Neuronal stem cell (in vitro differentiated cells): ENCODE data around the gene NOS1.

Experiments
- DNase-seq: peaks from one replicate; pipeline ENCODE4 v3.0.0-alpha.2; 2013; ENCODE audit warnings: low spot score
- H2AFZ ChIP-seq: one replicate; pipeline ENCODE4 v1.6.1; 2013; ENCODE audit warnings: mild to moderate bottlenecking, low read length, inconsistent platforms
- H2AK5ac ChIP-seq: 2 replicates; pipeline ENCODE4 v1.6.1; 2013; ENCODE audit warnings: low read depth, mild to moderate bottlenecking, inconsistent platforms, low read length, moderate library complexity, mixed read lengths
- H2BK120ac ChIP-seq: 2 replicates; pipeline ENCODE4 v1.6.1; 2013; ENCODE audit warnings: low read depth, mild to moderate bottlenecking, inconsistent platforms, low read length, moderate library complexity, mixed read lengths
- H2BK12ac ChIP-seq: one replicate; pipeline ENCODE4 v1.6.1; 2013; ENCODE audit warnings: low read length, inconsistent platforms
- H2BK15ac ChIP-seq: 2 replicates; pipeline ENCODE4 v1.6.1; 2013; ENCODE audit warnings: mild to moderate bottlenecking, low read length, inconsistent platforms, mixed read lengths
- H2BK5ac ChIP-seq: one replicate; pipeline ENCODE4 v1.6.1; 2013; ENCODE audit warnings: inconsistent platforms, mild to moderate bottlenecking, low read length, moderate library complexity
- H3K14ac ChIP-seq: one replicate; pipeline ENCODE4 v1.6.1; 2013; ENCODE audit warnings: low read length, inconsistent platforms
- H3K18ac ChIP-seq: 2 replicates; pipeline ENCODE4 v1.6.1; 2013; ENCODE audit warnings: low read length, inconsistent platforms
- H3K23ac ChIP-seq: 2 replicates; pipeline ENCODE4 v1.6.1; 2013; ENCODE audit warnings: low read depth, mild to moderate bottlenecking, mixed read lengths, low read length, inconsistent platforms; ENCODE audit not compliant: poor library complexity
- H3K27ac ChIP-seq: replicated peaks from 3 replicates; pipeline ENCODE4 v1.5.1; 2013; ENCODE audit warnings: low read length, inconsistent platforms
- H3K27me3 ChIP-seq, 3 experiments: 2 replicates each; pipeline ENCODE4 v1.6.1; 2013; ENCODE audit warnings: low read length in 3 of 3, mild to moderate bottlenecking in 2 of 3, inconsistent platforms in 1 of 3, low read depth in 1 of 3, mixed read lengths in 1 of 3, moderate library complexity in 1 of 3; ENCODE audit not compliant: control insufficient read depth in 3 of 3, insufficient read depth in 3 of 3
- H3K36me3 ChIP-seq, 2 donors: replicated peaks in 1 of 2; 2 replicates each; pipeline ENCODE4 v1.6.1; 2013; ENCODE audit warnings: low read length in 2 of 2; ENCODE audit not compliant: control insufficient read depth in 2 of 2, insufficient read depth in 2 of 2
- H3K4ac ChIP-seq: 2 replicates; pipeline ENCODE4 v1.6.1; 2013; ENCODE audit warnings: inconsistent platforms, mild to moderate bottlenecking, low read length, moderate library complexity
- H3K4me1 ChIP-seq, 2 donors: 1 replicate in 1 of 2; 2 replicates in 1 of 2; pipeline ENCODE4 v1.6.1; 2013; ENCODE audit warnings: low read length in 2 of 2, low read depth in 1 of 2; ENCODE audit not compliant: control insufficient read depth in 2 of 2, insufficient read depth in 1 of 2
- H3K4me2 ChIP-seq: one replicate; pipeline ENCODE4 v1.6.1; 2013; ENCODE audit warnings: mild to moderate bottlenecking, low read length, inconsistent platforms; ENCODE audit not compliant: insufficient read depth, poor library complexity, severe bottlenecking
- H3K4me3 ChIP-seq, 2 donors: 2 replicates each; pipeline ENCODE4 v1.5.1; 2013; ENCODE audit warnings: low read length in 2 of 2, mild to moderate bottlenecking in 2 of 2, inconsistent platforms in 1 of 2, moderate library complexity in 1 of 2
- H3K79me1 ChIP-seq: one replicate; pipeline ENCODE4 v1.6.1; 2013; ENCODE audit warnings: low read depth, mild to moderate bottlenecking, inconsistent platforms, low read length, moderate library complexity
- H3K9ac ChIP-seq: one replicate; pipeline ENCODE4 v1.6.1; 2013; ENCODE audit warnings: mild to moderate bottlenecking, low read depth, low read length, inconsistent platforms; ENCODE audit not compliant: poor library complexity
- H3K9me3 ChIP-seq, 2 donors: replicated peaks in 1 of 2; 2 replicates each; pipeline versions ENCODE3 to v1.6.1; 2013; ENCODE audit warnings: low read length in 2 of 2, mild to moderate bottlenecking in 2 of 2, inconsistent platforms in 1 of 2, low read depth in 1 of 2, mixed read lengths in 1 of 2, moderate library complexity in 1 of 2; ENCODE audit not compliant: control insufficient read depth in 2 of 2, insufficient read depth in 1 of 2
- H4K8ac ChIP-seq: one replicate; pipeline ENCODE4 v1.6.1; 2013; ENCODE audit warnings: low read depth, mild to moderate bottlenecking, inconsistent platforms, low read length, moderate library complexity
- H4K91ac ChIP-seq: one replicate; pipeline ENCODE4 v1.6.1; 2013; ENCODE audit warnings: low read length, low read depth, mild to moderate bottlenecking, inconsistent platforms; ENCODE audit not compliant: poor library complexity
- WGBS, 2 donors: extraction: QIAGEN DNeasy Blood & Tissue Kit; methylation state at CpG; one replicate each; pipeline ENCODE4 v1.1.7; 2013; ENCODE audit warnings: missing lambda C conversion rate in 2 of 2, mixed read lengths in 1 of 2; ENCODE audit not compliant: insufficient read length in 2 of 2, insufficient replicate concordance in 1 of 2; ENCODE audit errors: extremely low coverage in 2 of 2; 5-methylcytosine and 5-hydroxymethylcytosine counted together

Gene NOS1

DNA sequence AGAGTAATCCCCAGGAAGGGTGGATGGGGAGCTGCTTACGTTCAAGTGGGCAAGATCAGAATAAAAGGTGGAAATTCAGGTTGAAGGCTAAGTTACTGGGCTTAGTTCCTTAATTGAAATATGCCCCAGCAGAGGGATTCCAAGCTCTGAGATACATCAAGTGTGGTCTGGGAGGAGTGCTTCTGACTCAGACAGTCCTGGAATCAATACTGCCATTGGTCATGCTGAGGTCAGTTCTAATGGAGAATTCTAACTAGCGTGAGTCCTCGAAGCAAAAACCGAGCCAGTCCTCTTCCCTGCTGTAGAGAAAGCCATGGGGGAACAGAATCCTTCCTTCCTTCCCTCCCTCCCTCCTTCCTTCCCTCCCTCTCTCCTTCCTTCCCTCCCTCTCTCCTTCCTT lies 39.9 kb downstream of the NOS1 start:
- peaks cover 0 to 10% (median 0%) of the 10 kb centered on the region in 3 experiments for H3K27me3 ChIP-seq
- no peak overlapping the region for H3K27ac ChIP-seq
- no peak overlapping the region for H2BK120ac ChIP-seq
- no peaks in the 10 kb centered on the region for H3K9me3 ChIP-seq
- H3K4ac ChIP-seq: no peak overlapping the region
- H4K91ac ChIP-seq: no peak overlapping the region
- no peaks in the 10 kb centered on the region for H3K4me1 ChIP-seq
- H3K9ac ChIP-seq: no peak overlapping the region
- DNase-seq: no peak
- H3K79me1 ChIP-seq: no peaks in the 10 kb centered on the region
- no peak overlapping the region for H2BK12ac ChIP-seq
- no peaks in the 10 kb centered on the region for H3K36me3 ChIP-seq
- H4K8ac ChIP-seq: no peak overlapping the region
- no peak overlapping the region for H2AK5ac ChIP-seq
- no peak overlapping the region for H3K14ac ChIP-seq
- H2BK5ac ChIP-seq: no peak overlapping the region
- no peak overlapping the region for H3K4me3 ChIP-seq
- WGBS, 2 donors: no CpG with 5 or more reads among the region's 4 CpGs
- no peak overlapping the region for H2AFZ ChIP-seq
- no peak overlapping the region for H3K18ac ChIP-seq
- H3K23ac ChIP-seq: no peak overlapping the region
- no peak overlapping the region for H2BK15ac ChIP-seq
- no peak overlapping the region for H3K4me2 ChIP-seq

DNA sequence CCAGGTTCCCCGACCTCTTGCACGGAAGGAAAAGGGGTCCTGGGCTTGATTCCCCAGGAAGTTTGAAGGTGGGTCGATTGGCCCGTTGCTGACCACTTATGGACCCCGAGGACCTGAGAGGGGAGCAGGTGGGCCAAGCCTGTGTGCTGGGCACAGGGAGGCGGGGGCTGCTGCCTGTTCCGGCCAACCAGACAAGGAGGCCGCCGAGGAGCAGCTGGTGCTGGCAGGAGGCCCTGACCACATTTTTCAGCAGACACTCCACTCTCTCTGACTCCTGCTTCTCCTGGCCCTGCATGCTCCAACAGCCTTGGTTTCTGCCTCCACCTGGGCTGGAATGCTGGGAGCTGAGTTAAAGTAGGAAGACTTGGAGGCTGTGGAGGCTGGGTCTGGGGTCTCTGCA lies 42.8 kb downstream of the NOS1 start:
- Histone ChIP-seq H3K27me3 (no peaks in the 10 kb centered on the region), H3K4me3 (no peak overlapping the region), H3K4me1 (no peaks in the 10 kb centered on the region), H2BK120ac (no peak overlapping the region), H2AFZ (no peak overlapping the region), H3K4ac (peak overlapping the region; percentile 24), H3K23ac (peak overlapping the region; percentile 66), H3K18ac (peak overlapping the region; percentile 81), H2AK5ac (peak overlapping the region; percentile 49), H3K79me1 (no peaks in the 10 kb centered on the region), H3K27ac (no peak overlapping the region), H2BK15ac (no peak overlapping the region), H2BK5ac (no peak overlapping the region), H3K9me3 (no peaks in the 10 kb centered on the region), H2BK12ac (no peak overlapping the region), H3K9ac (peak overlapping the region; percentile 12), H4K8ac (no peak overlapping the region), H4K91ac (no peak overlapping the region), H3K4me2 (no peak overlapping the region), H3K14ac (no peak overlapping the region), H3K36me3 (no peaks in the 10 kb centered on the region)
- DNase-seq: no peak
- no CpG with 5 or more reads among the region's 9 CpGs for WGBS, 2 donors

DNA sequence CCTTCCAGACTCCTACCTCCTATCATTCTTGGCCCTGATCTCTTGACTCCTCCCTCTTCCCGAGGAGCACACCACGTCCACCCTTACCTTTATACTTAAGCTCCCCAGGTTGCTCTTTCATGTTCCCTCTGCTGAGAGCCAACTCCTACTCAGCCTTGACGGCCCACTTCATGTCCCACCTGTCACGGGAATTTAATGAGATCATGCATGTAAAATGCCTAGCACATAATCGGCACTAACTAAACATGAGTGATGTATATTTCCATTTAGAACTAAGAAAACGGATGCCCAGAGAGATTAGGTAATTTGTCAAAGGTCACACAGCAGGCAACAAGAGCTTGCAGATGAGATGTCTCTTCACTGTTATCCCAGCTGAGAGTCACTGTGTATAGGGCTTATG lies 45.1 kb downstream of the NOS1 start:
- DNase-seq: no peak
- no peak overlapping the region for H3K9ac ChIP-seq
- no peak overlapping the region for H4K8ac ChIP-seq
- H3K79me1 ChIP-seq: no peaks in the 10 kb centered on the region
- H3K14ac ChIP-seq: no peak overlapping the region
- H3K23ac ChIP-seq: no peak overlapping the region
- H2BK15ac ChIP-seq: no peak overlapping the region
- H4K91ac ChIP-seq: no peak overlapping the region
- H3K4me1 ChIP-seq: no peaks in the 10 kb centered on the region
- no peaks in the 10 kb centered on the region for H3K27me3 ChIP-seq
- no peak overlapping the region for H2AFZ ChIP-seq
- no peak overlapping the region for H3K4ac ChIP-seq
- H2BK120ac ChIP-seq: no peak overlapping the region
- no CpG with 5 or more reads among the region's 6 CpGs for WGBS, 2 donors
- H2AK5ac ChIP-seq: no peak overlapping the region
- no peak overlapping the region for H3K18ac ChIP-seq
- no peak overlapping the region for H3K4me2 ChIP-seq
- H2BK12ac ChIP-seq: no peak overlapping the region
- no peaks in the 10 kb centered on the region for H3K36me3 ChIP-seq
- H2BK5ac ChIP-seq: no peak overlapping the region
- no peaks in the 10 kb centered on the region for H3K9me3 ChIP-seq
- no peak overlapping the region for H3K27ac ChIP-seq
- H3K4me3 ChIP-seq: no peak overlapping the region

DNA sequence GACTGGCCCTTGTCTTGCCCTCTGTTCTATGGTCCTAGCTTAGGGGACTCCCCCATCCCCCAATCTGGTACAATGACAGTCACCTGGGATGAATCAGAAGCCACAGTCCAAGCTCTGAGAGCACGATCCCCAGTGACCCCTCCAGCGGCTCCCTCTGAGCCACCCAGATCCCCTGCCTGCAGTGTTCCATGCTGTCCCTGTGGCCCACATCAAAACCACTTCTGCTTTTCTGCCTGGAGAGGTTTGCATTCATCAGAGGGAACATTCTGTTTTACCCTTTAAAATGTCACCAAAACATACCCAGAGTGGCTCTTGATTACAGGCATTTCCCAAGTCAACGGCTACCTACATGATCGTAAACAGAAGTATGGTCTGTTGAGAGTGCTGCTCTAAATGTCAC lies 47.5 kb downstream of the NOS1 start:
- Histone ChIP-seq H2BK12ac (no peak overlapping the region), H2BK120ac (no peak overlapping the region), H3K18ac (no peak overlapping the region), H3K4me2 (no peak overlapping the region), H2AK5ac (no peak overlapping the region), H3K9ac (no peak overlapping the region), H4K91ac (no peak overlapping the region), H2BK5ac (no peak overlapping the region), H4K8ac (no peak overlapping the region), H3K27me3 (no peaks in the 10 kb centered on the region), H3K36me3 (no peaks in the 10 kb centered on the region), H2AFZ (no peak overlapping the region), H3K4me1 (no peaks in the 10 kb centered on the region), H3K79me1 (no peaks in the 10 kb centered on the region), H3K4me3 (no peak overlapping the region), H2BK15ac (no peak overlapping the region), H3K9me3 (no peaks in the 10 kb centered on the region), H3K27ac (no peak overlapping the region), H3K4ac (no peak overlapping the region), H3K14ac (no peak overlapping the region), H3K23ac (no peak overlapping the region)
- DNase-seq: no peak
- no CpG with 5 or more reads among the region's 4 CpGs for WGBS, 2 donors
